HL-60 (cell line): ENCODE data around the gene POLR1G.

Source experiments
- DNase-seq, 2 experiments: peaks; one replicate each; pipeline ENCODE4 v3.0.0-alpha.2; 2010 to 2020; ENCODE audit warnings: low read depth in 1 of 2, low spot score in 1 of 2
- H3K27ac ChIP-seq: fragments of 250-450 bp; sonication (Bioruptor Pico); replicated peaks from 2 replicates; pipeline ENCODE4 v1.5.1; 2020; ENCODE audit warnings: mild to moderate bottlenecking, moderate library complexity
- H3K27me3 ChIP-seq: fragments of 250-450 bp; sonication (Bioruptor Pico); 2 replicates; pipeline ENCODE4 v1.5.1; 2021; ENCODE audit warnings: mild to moderate bottlenecking, moderate library complexity; ENCODE audit not compliant: insufficient read depth, poor library complexity, severe bottlenecking
- H3K4me3 ChIP-seq: replicated peaks from 2 replicates; pipeline ENCODE4 v1.5.1; 2011; ENCODE audit warnings: mild to moderate bottlenecking, control low read depth, low read length; ENCODE audit not compliant: insufficient read depth
- CTCF ChIP-seq: IDR thresholded peaks from one replicate; pipeline ENCODE4 v1.5.1; 2011; ENCODE audit warnings: low read length, control low read depth, inconsistent platforms; ENCODE audit not compliant: insufficient read depth
- GABPA ChIP-seq: IDR thresholded peaks from 2 replicates; pipeline ENCODE4 v1.6.1; 2012; ENCODE audit warnings: low read depth
- POLR2AphosphoS5 ChIP-seq: IDR thresholded peaks from 2 replicates; pipeline ENCODE4 v1.6.1; 2012; ENCODE audit warnings: low read depth
- SPI1 ChIP-seq: IDR thresholded peaks from 2 replicates; pipeline ENCODE4 v1.6.1; 2012; ENCODE audit warnings: low read depth, mild to moderate bottlenecking, borderline replicate concordance
- TF ChIP-seq, protein P1 (sequence below): IDR thresholded peaks from 2 replicates; pipeline ENCODE4 v1.6.1; 2012; ENCODE audit warnings: low read depth; ENCODE audit not compliant: insufficient replicate concordance

The POLR1G gene

DNA sequence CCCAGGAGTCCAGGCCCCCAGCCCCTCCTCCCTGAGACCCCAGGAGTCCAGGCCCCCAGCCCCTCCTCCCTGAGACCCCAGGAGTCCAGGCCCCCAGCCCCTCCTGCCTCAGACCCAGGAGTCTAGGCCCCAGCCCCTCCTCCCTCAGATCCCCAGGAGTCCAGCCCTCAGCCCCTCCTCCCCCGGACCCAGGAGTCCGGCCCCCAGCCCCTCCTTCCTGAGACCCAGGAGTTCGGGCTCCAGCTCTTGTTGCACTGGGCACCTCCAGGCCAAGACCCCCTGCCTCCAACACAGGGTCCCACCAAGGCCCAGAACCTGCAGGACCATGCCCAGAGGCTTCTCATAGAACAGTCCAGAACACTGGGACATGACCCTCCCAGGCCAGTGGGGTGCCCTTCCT, 13.5 kb downstream of the POLR1G start:
- Histone ChIP-seq H3K27ac (peak overlapping the region; percentile 73), H3K4me3 (no peak overlapping the region), H3K27me3 (no peaks in the 10 kb centered on the region)
- TF ChIP-seq SPI1 (no peak), POLR2AphosphoS5 (no peak), CTCF (no peak), GABPA (no peak)
- TF ChIP-seq, protein P1, sequence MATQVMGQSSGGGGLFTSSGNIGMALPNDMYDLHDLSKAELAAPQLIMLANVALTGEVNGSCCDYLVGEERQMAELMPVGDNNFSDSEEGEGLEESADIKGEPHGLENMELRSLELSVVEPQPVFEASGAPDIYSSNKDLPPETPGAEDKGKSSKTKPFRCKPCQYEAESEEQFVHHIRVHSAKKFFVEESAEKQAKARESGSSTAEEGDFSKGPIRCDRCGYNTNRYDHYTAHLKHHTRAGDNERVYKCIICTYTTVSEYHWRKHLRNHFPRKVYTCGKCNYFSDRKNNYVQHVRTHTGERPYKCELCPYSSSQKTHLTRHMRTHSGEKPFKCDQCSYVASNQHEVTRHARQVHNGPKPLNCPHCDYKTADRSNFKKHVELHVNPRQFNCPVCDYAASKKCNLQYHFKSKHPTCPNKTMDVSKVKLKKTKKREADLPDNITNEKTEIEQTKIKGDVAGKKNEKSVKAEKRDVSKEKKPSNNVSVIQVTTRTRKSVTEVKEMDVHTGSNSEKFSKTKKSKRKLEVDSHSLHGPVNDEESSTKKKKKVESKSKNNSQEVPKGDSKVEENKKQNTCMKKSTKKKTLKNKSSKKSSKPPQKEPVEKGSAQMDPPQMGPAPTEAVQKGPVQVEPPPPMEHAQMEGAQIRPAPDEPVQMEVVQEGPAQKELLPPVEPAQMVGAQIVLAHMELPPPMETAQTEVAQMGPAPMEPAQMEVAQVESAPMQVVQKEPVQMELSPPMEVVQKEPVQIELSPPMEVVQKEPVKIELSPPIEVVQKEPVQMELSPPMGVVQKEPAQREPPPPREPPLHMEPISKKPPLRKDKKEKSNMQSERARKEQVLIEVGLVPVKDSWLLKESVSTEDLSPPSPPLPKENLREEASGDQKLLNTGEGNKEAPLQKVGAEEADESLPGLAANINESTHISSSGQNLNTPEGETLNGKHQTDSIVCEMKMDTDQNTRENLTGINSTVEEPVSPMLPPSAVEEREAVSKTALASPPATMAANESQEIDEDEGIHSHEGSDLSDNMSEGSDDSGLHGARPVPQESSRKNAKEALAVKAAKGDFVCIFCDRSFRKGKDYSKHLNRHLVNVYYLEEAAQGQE = no peak
- DNase-seq = no peak

DNA sequence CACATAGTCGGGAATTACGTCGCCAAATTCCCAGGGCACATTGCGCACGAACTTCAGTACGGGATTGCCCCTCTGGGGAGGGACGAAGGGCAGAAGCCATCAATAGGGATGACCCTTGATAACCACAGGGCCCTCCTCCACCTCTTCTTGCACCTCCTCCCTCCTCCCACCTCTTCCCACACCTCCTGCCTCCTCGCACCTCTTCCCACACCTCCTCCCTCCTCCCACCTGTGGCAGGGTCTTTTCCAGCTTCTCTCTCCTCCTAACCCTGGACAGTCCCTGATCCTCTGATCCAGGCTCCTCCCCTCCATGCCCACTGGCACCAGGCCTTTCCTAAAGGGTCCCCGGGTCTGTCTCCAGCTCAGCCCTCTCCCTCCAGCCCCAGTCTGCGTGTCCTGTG, 13.9 kb downstream of the POLR1G start:
- no peak for DNase-seq
- TF ChIP-seq CTCF (no peak), GABPA (no peak), SPI1 (no peak), POLR2AphosphoS5 (no peak)
- TF ChIP-seq, protein P1 = no peak
- Histone ChIP-seq H3K27me3 (no peaks in the 10 kb centered on the region), H3K27ac (peak overlapping the region; percentile 29; the same call in 1 of the 2 replicates), H3K4me3 (no peak overlapping the region)

- Histone ChIP-seq H3K4me3 (no peak overlapping the region), H3K27ac (no peak overlapping the region), H3K27me3 (no peaks in the 10 kb centered on the region)
- TF ChIP-seq SPI1 (no peak), CTCF (no peak), POLR2AphosphoS5 (no peak), GABPA (no peak)
- TF ChIP-seq, protein P1 = no peak
- DNase-seq = no peak
Measured at GRCh38 chr19:45420871-45421270, 14.4 kb downstream of the POLR1G start.
